ENCODE data around the gene TMPO.
"Not testable (repeated sequence)": the region's sequence is repeated elsewhere in the genome, so short reads cannot be mapped to it uniquely, and the experiment has no call there.

The TMPO gene

DNA sequence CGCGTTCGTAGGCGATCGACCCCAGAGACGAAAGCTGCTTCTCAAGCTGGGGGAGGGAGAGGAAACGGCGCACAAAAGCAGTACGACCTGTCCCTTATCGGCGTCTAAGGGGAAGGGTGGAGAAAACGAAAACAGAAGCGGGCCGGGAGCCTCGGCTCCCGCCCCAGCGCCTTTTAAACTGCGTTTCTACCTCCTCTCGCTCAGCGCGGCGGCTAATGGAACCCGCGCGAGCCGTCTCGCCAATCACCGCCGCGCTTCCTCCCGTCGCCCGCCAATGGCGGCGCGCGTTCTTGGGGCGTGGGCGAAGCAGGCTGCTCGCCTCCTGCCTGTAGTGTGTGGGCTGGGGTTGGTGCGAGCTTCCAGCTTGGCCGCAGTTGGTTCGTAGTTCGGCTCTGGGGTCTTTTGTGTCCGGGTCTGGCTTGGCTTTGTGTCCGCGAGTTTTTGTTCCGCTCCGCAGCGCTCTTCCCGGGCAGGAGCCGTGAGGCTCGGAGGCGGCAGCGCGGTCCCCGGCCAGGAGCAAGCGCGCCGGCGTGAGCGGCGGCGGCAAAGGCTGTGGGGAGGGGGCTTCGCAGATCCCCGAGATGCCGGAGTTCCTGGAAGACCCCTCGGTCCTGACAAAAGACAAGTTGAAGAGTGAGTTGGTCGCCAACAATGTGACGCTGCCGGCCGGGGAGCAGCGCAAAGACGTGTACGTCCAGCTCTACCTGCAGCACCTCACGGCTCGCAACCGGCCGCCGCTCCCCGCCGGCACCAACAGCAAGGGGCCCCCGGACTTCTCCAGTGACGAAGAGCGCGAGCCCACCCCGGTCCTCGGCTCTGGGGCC lies at the start of gene TMPO:
TMPO (plus strand) TSS at position 304 of the 824 bp plus-strand sequence; CDS start at position 582, 278 bp downstream.
- peak; percentile 5 for FAIRE-seq

DNA sequence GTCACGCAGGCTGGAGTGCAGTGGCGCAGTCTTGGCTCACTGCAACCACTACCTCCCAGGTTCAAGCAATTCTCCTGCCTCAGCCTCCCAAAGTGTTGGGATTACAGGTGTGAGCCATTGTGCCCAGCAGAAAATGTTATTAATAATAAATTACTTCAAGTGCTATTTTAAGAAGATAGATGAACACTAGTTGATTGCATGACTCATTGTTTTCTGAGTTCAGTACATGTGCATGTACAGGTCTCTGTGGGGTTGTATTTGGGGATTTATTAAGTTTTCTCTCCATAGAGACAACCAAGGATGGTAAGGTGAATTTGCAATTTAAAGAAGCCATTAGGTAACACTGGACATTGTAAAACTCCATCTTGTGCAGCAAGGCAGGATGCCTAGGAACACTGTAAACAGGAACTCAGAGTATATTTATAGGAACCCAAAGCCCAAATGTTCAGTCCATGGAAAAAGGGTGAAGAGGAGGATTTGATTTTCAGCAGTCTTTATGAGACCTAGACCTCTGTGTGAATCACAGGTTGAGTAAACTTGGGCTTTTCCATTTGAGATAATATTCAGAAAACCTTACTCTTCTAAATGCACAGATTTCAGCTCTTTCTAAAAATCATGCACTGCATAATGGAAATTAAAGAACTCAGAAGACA lies 49.3 kb upstream of the TMPO start:
- no peak for FAIRE-seq

GRCh38 chr12:98466640-98467400 lies 48.6 kb upstream of the TMPO start:
- FAIRE-seq = no peak

- FAIRE-seq = no peak
These were observed 46.3 kb upstream of the TMPO start for GRCh38 chr12:98469109-98469508.

DNA sequence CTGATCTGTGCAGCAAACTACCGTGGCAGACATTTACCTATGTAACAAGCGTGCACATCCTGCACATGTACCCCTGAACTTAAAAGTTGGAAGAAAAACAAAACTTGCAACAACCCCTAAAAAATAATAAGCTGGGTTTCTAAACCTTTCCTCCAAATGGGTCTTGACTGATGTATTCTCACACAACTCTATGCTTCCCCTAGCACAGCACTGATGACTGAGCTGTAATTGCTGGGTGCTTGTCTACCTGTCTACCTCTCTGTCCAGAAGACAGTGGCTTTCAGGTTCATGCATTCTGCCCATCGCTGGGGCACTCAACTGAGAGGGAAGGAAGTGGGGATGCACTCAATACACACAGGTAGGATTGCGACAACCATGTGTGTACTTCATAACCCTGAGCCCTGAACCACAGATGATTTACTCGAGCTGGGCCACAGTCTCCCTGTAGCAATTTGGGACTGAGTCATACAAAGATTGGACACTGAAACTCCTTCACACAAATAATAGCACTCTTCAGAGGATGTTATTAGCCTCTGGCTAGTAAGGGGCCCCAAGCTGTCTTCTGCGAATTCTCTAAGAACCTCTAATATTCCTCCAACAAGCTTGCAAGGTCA lies 44.8 kb upstream of the TMPO start:
- no peak for FAIRE-seq

- no peak for FAIRE-seq
These were observed 44.3 kb upstream of the TMPO start for GRCh38 chr12:98471085-98471484.

DNA sequence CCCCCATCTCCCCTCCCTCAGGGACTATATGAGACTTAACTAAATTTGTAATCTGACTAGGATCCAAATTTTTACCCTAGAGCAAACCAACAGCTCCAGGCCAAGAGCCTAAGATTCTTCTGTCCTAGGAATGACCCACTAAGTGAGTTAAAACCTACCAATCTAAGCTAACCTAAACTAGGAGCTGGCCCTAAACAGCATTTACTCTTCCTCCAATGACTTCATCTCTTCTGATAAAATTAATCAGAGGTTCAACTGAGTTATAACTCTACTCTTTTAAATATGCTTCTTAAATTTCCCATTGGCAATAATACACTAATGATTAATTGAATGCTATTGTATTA lies 39.9 kb upstream of the TMPO start:
- no peak for FAIRE-seq

- no peak for FAIRE-seq
These were observed 36.8 kb upstream of the TMPO start for GRCh38 chr12:98478606-98479005.

DNA sequence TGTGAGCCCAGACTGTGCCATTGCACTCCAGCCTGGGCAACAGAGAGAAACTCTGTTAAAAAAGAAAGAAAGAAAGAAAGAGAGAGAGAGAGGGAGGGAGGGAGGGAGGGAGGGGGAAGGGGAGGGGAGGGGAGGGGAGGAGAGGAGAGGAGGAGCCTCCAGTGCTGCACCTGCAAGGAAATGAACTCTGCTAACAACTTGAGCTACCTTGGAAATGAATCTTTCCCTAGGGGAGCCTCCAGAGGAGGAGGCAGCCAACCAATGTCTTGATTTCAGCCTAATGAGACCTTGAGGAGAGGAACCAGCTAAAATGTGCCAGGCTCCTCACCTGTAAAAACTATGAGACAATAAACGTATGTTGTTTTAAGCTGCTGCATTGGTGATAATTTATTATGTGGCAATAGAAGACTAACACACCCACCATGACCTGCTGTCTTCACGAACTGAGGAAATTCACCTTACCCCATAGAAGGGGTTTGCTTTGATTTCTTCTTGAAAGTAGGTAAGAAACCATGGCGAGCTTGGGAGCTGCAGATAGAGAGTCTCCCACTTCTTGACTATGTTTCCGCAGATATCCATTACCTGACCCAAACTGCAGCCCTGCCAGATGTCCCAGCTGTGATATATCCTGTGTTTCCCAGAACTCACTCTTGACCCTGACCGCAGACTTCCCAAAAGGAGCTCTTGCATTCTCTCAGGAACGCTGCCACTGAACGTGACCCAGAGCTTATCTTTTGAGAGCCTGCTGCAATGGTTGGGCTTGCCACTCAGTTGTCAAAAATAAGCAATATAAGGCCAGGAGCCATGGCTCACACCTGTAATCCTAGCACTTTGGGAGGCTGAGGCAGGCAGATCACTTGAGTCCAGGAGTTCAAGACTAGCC lies 31.5 kb upstream of the TMPO start:
- no peak for FAIRE-seq

DNA sequence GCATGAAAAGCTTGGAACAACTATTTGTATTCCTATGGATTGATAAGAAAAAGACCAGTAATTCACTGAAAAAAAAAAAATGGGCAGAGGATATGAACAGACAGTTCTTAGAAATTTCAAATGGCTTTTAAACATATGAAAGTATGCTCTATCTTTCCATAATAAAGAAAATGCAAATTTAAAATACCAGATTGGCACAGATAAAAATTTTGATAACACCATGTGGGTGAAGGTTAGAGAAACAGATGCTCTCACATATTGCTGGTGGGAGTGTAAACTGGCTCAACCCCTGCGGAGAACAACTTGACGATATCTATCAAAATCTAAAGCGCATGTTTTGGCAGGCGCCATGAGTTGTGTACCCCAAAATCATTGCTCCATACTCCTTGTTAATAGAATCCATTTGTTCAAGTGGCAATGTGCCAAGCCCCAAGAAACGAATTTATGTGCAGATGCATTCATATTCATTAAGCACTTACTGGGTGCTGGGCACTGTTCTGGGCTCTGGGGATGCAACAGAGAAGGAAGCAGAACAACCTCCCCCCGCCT lies 29.5 kb upstream of the TMPO start:
- FAIRE-seq = no peak

- FAIRE-seq = not testable (repeated sequence)
These were observed 27.0 kb upstream of the TMPO start for GRCh38 chr12:98488416-98488815.

GRCh38 chr12:98489176-98489575 lies 26.2 kb upstream of the TMPO start:
- no peak for FAIRE-seq

GRCh38 chr12:98490501-98491453 lies 24.6 kb upstream of the TMPO start:
- peak; percentile 86 for FAIRE-seq

GRCh38 chr12:98492580-98493140 lies 22.7 kb upstream of the TMPO start:
- FAIRE-seq = no peak

- not testable (repeated sequence) for FAIRE-seq
These were observed 14.1 kb upstream of the TMPO start for GRCh38 chr12:98501266-98501629.

DNA sequence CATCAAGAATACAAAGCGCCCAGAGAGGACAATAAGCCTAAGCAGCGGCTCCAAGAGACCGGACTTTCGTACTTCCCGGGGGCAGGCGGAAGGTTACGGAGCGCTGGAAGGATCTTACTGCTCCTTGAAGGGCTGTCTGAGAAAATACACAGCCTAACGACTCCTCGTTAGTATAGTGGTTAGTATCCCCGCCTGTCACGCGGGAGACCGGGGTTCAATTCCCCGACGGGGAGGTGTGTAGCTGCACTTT lies 12.1 kb upstream of the TMPO start:
- FAIRE-seq = peak; percentile 37

GRCh38 chr12:98503592-98504367 lies 11.6 kb upstream of the TMPO start:
- peak; percentile 20 for FAIRE-seq

GRCh38 chr12:98504368-98504617 lies 11.1 kb upstream of the TMPO start:
- no peak for FAIRE-seq

DNA sequence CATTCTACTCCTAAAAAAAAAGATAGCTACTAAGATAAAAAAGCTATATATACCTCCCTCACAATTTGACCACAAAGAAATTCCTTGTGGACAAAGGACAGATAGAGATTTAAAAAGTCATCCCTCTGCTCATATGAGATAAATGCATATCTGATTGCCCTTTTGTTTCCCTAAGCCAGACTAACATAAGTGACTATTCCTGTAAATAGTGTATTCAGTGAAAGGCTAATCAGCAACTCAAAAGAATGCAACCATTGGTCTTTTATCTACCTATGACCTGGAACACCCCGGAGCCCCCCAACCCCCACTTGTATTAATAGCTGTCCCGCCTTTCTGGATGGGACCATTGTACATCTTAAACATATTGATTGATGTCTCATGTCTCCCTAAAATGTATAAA lies 6.3 kb upstream of the TMPO start:
- no peak for FAIRE-seq

GRCh38 chr12:98511806-98512205 lies 3.6 kb upstream of the TMPO start:
- not testable (repeated sequence) for FAIRE-seq

All from TTC549 (cell line).